ENCODE measurements around the gene P2RY2. TPM values are rescaled to one million over a fixed set of nuclear protein-coding genes. Genes with fewer than 3 reads are reported as not detected.

Gene P2RY2
- total and polyA plus RNA-seq, 2 donors (not counting 1 experiment from before 2014, with no cell fraction given), result 0.12 to 0.37 TPM

DNA sequence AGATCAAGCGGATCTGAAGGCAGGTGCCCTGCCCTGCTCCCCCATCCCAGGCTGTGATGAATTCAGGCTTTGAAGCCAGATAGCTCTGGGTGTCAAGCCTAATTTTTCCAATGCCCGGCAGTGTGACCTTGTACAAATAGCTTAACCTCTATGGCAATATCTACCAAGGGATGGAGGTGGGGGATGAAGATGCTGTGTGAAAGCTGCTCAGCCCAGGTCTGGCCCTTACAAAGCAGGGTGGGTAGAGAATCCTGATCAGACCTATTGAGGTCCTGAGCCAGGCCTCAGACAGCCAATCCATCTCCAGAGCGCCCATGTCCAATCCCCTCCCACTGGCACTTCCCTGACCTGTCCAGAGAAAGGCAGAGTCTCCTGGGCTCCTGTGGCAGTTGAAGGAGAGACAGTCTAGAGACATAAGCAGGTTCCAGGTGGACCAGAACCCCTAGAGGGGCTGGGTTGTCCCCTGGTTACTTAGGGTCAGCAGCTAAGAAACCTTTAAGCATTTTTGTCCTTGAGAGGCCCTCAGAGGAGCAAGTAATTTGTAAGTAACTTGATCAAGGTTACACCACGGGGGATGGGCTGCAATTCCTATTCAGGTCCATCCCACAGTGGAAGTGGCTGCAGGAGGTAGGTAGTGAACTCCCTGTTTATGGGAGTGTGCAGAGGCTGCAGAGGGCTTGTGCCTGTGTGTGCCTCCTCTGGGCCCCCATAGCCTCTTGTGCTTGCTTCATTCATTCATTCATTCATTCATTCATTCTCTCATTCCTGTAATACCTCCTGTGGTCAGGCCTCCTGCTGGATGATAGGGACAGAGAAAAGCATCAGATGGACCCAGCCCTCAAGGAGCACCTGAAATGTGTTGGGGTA is 10.4 kb downstream of the P2RY2 start:
- no peaks in the 10 kb centered on the region for H3K4me1 ChIP-seq (ENCODE audit: control insufficient read depth in 2 of 2, insufficient read depth in 2 of 2, low read length in 2 of 2)
- no peak overlapping the region for H3K4me3 ChIP-seq (ENCODE audit: control extremely low read depth in 1 of 5, extremely low read depth in 1 of 5, insufficient read depth in 1 of 5, low read depth in 2 of 5, low read length in 4 of 5)
- 97% methylated on average over 4 of the region's 4 CpGs for WGBS (ENCODE audit: insufficient coverage)
- TF ChIP-seq, protein P1, sequence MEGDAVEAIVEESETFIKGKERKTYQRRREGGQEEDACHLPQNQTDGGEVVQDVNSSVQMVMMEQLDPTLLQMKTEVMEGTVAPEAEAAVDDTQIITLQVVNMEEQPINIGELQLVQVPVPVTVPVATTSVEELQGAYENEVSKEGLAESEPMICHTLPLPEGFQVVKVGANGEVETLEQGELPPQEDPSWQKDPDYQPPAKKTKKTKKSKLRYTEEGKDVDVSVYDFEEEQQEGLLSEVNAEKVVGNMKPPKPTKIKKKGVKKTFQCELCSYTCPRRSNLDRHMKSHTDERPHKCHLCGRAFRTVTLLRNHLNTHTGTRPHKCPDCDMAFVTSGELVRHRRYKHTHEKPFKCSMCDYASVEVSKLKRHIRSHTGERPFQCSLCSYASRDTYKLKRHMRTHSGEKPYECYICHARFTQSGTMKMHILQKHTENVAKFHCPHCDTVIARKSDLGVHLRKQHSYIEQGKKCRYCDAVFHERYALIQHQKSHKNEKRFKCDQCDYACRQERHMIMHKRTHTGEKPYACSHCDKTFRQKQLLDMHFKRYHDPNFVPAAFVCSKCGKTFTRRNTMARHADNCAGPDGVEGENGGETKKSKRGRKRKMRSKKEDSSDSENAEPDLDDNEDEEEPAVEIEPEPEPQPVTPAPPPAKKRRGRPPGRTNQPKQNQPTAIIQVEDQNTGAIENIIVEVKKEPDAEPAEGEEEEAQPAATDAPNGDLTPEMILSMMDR (IDR thresholded peaks at IDR 0.05), result no peak
- no peak for TF ChIP-seq EZH2 (IDR thresholded peaks at IDR 0.05; ENCODE audit: borderline replicate concordance, insufficient read depth, low read depth, low read length, poor library complexity, severe bottlenecking)
- no peak overlapping the region for H3K4me2 ChIP-seq (replicated peaks; ENCODE audit: low read depth, low read length, poor library complexity, severe bottlenecking)
- Mint-ChIP-seq H3K4me1 (no peaks in the 10 kb centered on the region), H3K9me3 (ENCODE audit: insufficient read depth) (no peaks in the 10 kb centered on the region), H3K27ac (no peak overlapping the region), H3K27me3 (no peaks in the 10 kb centered on the region), H3K4me3 (no peak overlapping the region)
- H3K27me3 ChIP-seq (replicated peaks in 1 of 4; ENCODE audit: control extremely low read depth in 1 of 4, control insufficient read depth in 3 of 4, insufficient read depth in 4 of 4, low read length in 3 of 4), result peaks cover 0 to 5% (median 0%) of the 10 kb centered on the region in 4 experiments
- no peaks in the 10 kb centered on the region for H3K36me3 ChIP-seq (replicated peaks in 1 of 2; ENCODE audit: control extremely low read depth in 1 of 2, control insufficient read depth in 1 of 2, extremely low read depth in 1 of 2, insufficient read depth in 2 of 2, low read length in 1 of 2)
- no peak for DNase-seq
- no peak overlapping the region for H2AFZ ChIP-seq (ENCODE audit: insufficient read depth, low read depth, low read length, poor library complexity, severe bottlenecking)
- H3K9ac ChIP-seq (ENCODE audit: low read length), result no peak overlapping the region
- CTCF ChIA-PET, result interaction anchor here (0.7 to 1.1 kb wide), 4 partner anchors 9 to 44 kb away, joined by 3 to 4 read pairs (median 4); no protein-coding TSS in a partner anchor
- no peaks in the 10 kb centered on the region for H3K79me2 ChIP-seq (ENCODE audit: control insufficient read depth, insufficient read depth, low read length)
- no peaks in the 10 kb centered on the region for H4K20me1 ChIP-seq (ENCODE audit: control insufficient read depth, insufficient read depth, low read length, poor library complexity, severe bottlenecking)
- POLR2A ChIA-PET, result interaction anchor here (0.7 kb wide), 1 partner anchor 130 kb away, joined by 9 read pairs; no protein-coding TSS in a partner anchor
- intact Hi-C loops (cut with micrococcal nuclease), result no loop called here
- no peaks in the 10 kb centered on the region for H3K9me3 ChIP-seq (ENCODE audit: control extremely low read depth in 1 of 3, control insufficient read depth in 2 of 3, insufficient read depth in 1 of 3, low read length in 2 of 3)
- no peak overlapping the region for H3K27ac ChIP-seq (ENCODE audit: low read length in 2 of 2)
- ATAC-seq (ENCODE audit: low read depth), result no peak

DNA sequence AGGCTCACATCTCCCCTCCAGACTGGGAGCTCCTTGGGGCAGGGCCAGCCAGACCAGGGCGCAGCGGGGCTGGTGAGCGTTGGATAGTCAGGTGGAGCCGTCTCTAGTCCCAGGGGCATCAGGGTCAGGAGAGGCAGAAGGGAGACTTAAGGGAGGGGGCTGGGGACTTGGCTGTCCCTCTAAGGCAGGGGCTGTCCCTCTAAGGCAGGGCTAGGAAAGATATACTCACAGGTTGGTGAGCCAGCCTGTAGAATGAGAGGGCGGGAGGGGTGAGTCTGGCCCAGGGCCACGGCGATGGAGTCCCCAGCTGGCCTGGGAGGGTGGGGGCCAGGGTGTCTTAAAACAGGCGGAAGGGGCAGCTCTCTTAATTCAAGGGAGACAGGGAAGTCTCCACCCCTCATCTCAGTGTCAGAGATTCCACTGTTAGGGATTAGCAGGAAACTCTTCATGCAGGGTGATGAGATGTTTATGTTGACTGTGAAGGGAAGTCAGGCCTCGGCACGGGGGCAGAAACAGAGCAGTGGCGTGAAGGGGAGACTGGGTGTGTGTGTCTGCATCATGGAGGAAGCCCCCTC is 11.3 kb downstream of the P2RY2 start:
- WGBS (ENCODE audit: insufficient coverage), result 86% methylated on average over 8 of the region's 11 CpGs
- CTCF ChIA-PET, result no interaction called here
- no peaks in the 10 kb centered on the region for H4K20me1 ChIP-seq (ENCODE audit: control insufficient read depth, insufficient read depth, low read length, poor library complexity, severe bottlenecking)
- H3K4me1 ChIP-seq (ENCODE audit: control insufficient read depth in 2 of 2, insufficient read depth in 2 of 2, low read length in 2 of 2), result no peaks in the 10 kb centered on the region
- Mint-ChIP-seq H3K4me1 (no peaks in the 10 kb centered on the region), H3K27ac (no peak overlapping the region), H3K27me3 (no peaks in the 10 kb centered on the region), H3K9me3 (ENCODE audit: insufficient read depth) (no peaks in the 10 kb centered on the region), H3K4me3 (no peak overlapping the region)
- no peak overlapping the region for H3K27ac ChIP-seq (ENCODE audit: low read length in 2 of 2)
- POLR2A ChIA-PET, result no interaction called here
- peaks cover 0 to 5% (median 0%) of the 10 kb centered on the region in 4 experiments for H3K27me3 ChIP-seq (replicated peaks in 1 of 4; ENCODE audit: control extremely low read depth in 1 of 4, control insufficient read depth in 3 of 4, insufficient read depth in 4 of 4, low read length in 3 of 4)
- TF ChIP-seq, protein P1 (IDR thresholded peaks at IDR 0.05), result no peak
- no peak for TF ChIP-seq EZH2 (IDR thresholded peaks at IDR 0.05; ENCODE audit: borderline replicate concordance, insufficient read depth, low read depth, low read length, poor library complexity, severe bottlenecking)
- H2AFZ ChIP-seq (ENCODE audit: insufficient read depth, low read depth, low read length, poor library complexity, severe bottlenecking), result no peak overlapping the region
- no peaks in the 10 kb centered on the region for H3K9me3 ChIP-seq (ENCODE audit: control extremely low read depth in 1 of 3, control insufficient read depth in 2 of 3, insufficient read depth in 1 of 3, low read length in 2 of 3)
- no peaks in the 10 kb centered on the region for H3K79me2 ChIP-seq (ENCODE audit: control insufficient read depth, insufficient read depth, low read length)
- DNase-seq, result no peak
- no peak overlapping the region for H3K4me2 ChIP-seq (replicated peaks; ENCODE audit: low read depth, low read length, poor library complexity, severe bottlenecking)
- no peak overlapping the region for H3K9ac ChIP-seq (ENCODE audit: low read length)
- intact Hi-C loops (cut with micrococcal nuclease), result no loop called here
- H3K36me3 ChIP-seq (replicated peaks in 1 of 2; ENCODE audit: control extremely low read depth in 1 of 2, control insufficient read depth in 1 of 2, extremely low read depth in 1 of 2, insufficient read depth in 2 of 2, low read length in 1 of 2), result no peaks in the 10 kb centered on the region
- no peak overlapping the region for H3K4me3 ChIP-seq (ENCODE audit: control extremely low read depth in 1 of 5, extremely low read depth in 1 of 5, insufficient read depth in 1 of 5, low read depth in 2 of 5, low read length in 4 of 5)
- no peak for ATAC-seq (ENCODE audit: low read depth)

Measured in B cell (primary cell).